HG02970 (cell line): ENCODE measurements around the gene SELENOH.

Experiments
- ATAC-seq: cut with Tn5 transposase; IDR thresholded peaks from one replicate; pipeline ENCODE4 v1.9.1; 2021; ENCODE audit warnings: mild to moderate bottlenecking, moderate library complexity, moderate number of reproducible peaks; ENCODE audit not compliant: unreplicated experiment, low FRiP score

Gene SELENOH

DNA sequence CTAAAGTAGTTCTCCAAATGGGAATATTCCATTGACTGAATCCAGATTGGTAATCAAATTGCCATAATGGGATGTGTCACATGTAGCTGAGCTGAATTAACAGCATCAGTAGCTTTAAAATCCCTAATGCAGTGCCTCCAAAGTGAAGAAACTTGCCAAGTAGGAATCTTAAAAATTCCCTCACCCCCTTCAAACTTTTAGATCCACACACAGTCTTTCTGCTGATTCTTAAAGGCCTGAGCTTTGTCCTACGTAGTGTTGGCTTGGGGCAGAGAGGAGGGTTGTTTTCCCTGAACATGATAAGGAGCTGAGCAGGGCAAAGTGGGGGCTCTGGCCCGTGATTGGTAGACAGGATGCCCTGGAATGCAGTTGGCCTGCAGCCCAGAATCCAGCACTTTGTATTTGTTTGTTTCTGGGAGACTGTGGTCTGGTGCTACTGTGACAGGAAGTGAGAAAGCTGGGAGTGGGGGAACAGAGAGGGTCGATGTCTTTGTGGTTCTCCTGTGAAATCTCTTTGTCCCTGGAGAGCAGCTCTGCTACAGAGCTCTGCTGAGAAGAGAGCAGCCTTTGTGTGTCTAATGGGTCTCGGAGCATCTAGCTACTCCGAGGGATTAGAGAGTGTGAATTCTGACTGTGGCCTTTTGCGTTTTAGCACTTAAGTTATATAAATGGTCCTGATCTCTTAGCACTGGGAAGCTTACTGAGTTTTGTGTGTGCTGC is 37.2 kb downstream of the SELENOH start:
- no peak for ATAC-seq

DNA sequence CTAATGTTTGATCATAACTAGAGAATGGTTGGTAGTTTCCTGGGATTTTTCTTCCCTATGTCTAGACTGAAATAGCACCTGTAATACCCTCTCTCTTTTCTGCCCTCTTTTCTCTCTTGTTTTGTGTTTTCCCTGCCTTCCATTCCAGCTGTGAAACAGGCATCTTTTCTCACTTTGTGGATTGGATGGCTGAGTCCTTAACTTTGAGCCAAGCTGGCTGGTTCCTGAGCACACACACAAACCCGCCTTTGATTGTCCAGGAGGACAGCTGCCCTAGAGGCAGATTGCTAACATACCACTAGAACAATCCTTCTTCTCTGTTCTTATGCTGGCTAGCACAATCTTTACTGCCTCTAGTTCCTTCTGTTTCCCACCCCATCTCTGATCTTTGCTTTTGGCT is 38.0 kb downstream of the SELENOH start:
- ATAC-seq = no peak

DNA sequence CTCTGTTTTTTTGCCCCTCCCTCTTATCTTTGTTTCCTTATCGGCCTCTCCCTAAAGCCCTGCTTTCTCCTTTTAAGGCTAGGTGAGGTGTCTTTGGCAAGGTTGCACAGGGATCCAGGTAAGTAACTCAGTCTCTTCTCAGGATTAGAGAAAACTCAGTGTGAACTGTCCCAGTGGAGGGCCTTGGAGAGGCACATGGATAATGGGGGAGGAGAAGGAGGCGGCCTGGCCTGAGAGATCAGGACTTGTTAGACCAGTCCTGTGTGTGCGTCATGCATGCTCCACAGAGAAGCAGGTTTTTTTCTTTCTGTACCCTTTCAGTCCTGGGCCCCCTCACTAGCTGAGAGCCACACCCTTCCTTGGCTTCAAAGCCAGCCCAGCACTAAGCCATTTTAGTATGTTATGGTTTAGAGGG is 40.2 kb downstream of the SELENOH start:
- no peak for ATAC-seq

DNA sequence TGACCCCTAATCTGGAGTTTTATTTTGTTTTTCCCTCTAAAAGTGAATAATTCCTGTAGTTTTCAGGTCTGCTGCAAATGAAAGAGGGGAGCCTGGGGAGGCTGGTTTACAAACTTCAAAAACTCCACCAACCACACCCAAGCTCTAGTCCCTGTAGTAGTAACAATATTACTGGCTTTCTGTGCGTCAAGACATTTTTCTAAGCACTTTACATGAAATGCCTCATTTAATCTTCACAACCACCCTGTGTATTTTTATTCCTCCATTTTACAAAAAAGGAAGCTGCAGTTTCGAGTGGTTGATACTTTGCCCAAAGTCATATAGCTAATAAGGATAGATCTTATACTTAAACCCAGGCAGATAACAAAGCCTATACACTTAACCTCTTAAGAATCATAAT is 43.8 kb downstream of the SELENOH start:
- ATAC-seq = no peak

DNA sequence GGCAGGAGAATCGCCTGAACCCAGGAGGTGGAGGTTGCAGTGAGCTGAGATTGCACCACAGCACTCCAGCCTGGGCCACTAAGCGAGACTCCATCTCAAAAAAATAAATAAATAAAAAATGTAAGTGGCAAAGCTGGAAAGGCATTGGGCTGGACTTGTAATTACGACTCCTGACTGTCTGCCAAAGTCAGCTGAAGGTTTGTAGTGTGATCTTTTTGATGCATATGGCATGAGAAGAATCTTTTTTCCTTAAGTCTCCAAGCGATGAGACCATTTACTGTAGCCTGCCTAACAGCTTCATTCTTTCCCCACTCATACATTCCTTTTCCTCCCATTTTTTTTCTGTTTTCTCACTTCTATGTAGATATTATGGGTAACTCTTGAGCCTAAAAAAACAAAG is 45.1 kb downstream of the SELENOH start:
- ATAC-seq = no peak

DNA sequence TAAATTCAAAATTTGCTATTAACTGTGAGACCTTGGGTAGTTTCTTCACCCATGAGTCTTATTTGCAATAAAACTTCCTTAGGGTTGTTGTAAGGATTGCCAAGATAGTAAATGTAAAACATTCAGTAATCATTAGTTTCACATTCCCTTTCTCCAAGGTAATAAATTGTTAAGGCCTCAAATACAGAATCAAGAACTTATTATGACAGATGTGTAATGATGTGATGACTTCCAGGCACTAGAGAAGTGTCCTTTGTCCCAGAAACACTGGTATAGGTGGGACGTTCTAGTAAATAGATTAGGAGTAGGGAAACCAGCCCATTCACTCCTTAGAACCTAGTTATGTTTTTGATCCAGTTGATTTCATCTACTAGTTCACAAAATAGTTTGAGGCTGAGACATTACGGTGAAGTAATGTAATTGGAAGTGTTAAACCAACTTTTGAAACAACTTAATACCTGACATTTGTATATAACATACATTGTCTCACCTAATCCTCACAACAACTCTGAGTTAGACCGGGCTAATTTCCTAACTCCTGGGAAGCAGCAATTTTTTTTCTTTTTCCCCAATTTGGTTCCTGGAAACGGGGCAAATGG is 45.8 kb downstream of the SELENOH start:
- no peak for ATAC-seq

DNA sequence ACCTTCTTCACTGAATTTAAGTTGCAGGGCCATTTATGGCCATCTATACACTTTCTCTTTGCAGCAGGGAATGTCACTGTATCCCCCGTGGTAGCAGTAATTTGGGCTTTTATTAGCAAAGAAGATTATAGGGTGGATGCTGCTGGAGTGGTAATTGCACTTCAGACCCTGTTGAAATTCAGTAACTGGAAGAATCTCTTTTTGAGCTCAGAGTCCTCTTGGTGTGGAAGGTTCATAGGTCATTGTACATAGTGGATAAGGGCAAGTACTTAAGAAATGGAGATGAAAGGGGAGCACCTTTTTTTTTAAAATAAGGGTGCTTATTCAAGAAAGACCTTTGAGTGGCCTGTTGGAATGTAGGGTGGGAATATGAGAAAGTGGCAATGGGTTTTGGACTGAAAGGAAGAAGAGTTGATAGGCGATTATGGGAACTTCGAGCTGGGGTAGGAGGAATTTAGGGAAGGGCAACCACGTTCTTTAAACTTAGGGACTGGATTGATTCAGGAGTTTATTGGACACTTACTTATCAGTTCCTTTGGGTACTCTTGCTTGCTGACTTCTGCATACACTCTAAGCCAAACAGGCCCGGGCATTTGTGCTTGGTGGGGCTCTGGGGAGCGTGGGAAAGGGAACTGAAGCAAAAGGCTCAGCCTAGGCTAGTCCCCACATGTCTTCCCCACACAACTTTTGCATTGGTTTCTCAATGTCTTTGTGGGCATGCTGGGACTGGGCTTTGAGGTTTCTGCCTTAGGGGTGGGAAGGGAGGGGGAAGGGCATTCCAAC is 46.8 kb downstream of the SELENOH start:
- no peak for ATAC-seq

DNA sequence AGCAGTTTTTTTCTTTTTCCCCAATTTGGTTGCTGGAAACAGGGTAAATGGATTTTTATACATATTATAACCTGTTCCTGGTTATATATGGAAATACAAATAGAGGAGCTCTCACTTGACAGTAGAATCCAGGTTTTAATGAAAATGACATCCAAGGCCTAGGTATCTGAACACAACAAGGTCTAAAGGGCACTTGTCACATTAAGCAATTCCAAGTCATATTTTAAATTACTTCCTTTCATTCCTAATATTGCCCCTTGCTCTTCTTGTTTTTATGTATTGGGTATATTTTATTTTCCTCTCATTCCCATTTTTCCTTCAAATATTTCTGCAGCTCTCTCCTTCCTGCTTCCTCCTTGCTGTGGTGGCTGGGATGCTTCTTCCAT is 47.4 kb downstream of the SELENOH start:
- no peak for ATAC-seq

DNA sequence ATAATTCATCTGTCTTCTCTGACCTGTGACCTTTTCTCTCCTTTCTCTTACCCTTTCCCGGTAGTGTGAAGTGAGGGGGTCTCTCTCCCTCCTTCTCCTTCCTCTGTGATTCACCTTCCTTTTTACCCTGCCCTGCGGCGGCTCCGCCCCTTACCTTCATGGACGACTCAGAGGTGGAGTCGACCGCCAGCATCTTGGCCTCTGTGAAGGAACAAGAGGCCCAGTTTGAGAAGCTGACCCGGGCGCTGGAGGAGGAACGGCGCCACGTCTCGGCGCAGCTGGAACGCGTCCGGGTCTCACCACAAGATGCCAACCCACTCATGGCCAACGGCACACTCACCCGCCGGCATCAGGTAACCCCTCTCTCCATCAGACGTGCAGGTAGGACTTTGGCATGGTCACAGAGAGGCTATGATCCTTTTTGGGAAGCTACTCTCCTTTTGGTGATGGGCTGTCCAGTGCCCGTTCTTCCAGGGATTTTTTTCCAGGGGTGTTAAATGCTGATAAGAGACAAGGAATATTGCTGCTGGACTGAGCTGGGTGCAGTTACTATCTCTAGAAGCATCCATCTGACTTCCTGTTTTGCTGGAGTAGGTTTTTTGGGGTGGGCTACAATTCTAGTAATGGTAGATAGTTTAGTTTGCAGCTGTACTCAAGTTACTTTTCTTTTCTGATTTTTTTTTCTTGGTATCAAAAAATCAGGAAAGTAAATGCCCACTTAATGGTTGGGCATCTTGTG is 50.2 kb downstream of the SELENOH start:
- no peak for ATAC-seq

DNA sequence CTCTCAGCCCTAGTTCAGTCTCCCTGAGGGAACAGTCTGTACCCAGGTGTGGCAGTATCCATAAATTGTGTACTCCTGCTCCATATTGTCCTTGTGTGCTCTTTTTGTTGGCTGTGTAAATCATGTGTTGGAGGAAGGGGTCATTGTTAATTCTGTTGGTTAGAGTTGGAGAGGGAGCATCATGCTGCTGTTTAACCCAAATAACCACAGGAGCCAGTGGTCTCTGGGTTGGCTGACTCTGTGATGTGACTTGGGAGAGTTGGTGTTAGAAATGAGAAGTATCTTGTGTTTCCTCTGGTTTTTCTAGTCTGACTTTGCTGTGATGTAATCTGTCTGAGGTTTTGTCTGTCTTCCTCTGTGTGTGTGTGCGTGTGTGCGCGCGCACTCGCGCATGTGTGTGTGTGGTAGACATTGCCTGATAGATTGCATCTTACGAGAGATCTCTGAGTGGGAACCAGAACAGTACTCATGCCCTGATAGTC is 50.8 kb downstream of the SELENOH start:
- ATAC-seq = peak; percentile 49

DNA sequence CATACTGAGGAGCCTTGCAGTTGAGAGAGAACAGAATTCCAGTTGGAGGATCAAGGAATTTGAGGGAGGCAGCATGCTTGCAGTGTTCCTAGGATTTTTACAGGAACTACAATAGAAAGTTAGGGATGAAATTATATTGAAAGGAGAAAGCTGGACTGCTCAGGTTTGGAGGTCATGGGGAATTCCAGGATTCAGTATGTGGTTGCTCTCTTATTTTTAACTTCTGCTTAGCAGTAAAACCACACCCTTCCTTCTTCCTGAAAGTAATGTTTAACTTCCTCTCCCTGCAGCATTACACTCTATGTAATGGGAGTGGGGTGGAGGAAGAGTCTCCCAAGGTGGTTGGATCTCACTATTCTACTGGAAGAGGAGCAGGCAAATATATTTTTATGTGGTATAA is 51.6 kb downstream of the SELENOH start:
- no peak for ATAC-seq
